HG03457 (cell line): ENCODE data around the gene MMS19.

Source experiments
- ATAC-seq: cut with Tn5 transposase; IDR thresholded peaks from one replicate; pipeline ENCODE4 v1.9.1; 2021; ENCODE audit warnings: moderate number of reproducible peaks; ENCODE audit not compliant: unreplicated experiment

The MMS19 gene, protein sequence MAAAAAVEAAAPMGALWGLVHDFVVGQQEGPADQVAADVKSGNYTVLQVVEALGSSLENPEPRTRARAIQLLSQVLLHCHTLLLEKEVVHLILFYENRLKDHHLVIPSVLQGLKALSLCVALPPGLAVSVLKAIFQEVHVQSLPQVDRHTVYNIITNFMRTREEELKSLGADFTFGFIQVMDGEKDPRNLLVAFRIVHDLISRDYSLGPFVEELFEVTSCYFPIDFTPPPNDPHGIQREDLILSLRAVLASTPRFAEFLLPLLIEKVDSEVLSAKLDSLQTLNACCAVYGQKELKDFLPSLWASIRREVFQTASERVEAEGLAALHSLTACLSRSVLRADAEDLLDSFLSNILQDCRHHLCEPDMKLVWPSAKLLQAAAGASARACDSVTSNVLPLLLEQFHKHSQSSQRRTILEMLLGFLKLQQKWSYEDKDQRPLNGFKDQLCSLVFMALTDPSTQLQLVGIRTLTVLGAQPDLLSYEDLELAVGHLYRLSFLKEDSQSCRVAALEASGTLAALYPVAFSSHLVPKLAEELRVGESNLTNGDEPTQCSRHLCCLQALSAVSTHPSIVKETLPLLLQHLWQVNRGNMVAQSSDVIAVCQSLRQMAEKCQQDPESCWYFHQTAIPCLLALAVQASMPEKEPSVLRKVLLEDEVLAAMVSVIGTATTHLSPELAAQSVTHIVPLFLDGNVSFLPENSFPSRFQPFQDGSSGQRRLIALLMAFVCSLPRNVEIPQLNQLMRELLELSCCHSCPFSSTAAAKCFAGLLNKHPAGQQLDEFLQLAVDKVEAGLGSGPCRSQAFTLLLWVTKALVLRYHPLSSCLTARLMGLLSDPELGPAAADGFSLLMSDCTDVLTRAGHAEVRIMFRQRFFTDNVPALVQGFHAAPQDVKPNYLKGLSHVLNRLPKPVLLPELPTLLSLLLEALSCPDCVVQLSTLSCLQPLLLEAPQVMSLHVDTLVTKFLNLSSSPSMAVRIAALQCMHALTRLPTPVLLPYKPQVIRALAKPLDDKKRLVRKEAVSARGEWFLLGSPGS

DNA sequence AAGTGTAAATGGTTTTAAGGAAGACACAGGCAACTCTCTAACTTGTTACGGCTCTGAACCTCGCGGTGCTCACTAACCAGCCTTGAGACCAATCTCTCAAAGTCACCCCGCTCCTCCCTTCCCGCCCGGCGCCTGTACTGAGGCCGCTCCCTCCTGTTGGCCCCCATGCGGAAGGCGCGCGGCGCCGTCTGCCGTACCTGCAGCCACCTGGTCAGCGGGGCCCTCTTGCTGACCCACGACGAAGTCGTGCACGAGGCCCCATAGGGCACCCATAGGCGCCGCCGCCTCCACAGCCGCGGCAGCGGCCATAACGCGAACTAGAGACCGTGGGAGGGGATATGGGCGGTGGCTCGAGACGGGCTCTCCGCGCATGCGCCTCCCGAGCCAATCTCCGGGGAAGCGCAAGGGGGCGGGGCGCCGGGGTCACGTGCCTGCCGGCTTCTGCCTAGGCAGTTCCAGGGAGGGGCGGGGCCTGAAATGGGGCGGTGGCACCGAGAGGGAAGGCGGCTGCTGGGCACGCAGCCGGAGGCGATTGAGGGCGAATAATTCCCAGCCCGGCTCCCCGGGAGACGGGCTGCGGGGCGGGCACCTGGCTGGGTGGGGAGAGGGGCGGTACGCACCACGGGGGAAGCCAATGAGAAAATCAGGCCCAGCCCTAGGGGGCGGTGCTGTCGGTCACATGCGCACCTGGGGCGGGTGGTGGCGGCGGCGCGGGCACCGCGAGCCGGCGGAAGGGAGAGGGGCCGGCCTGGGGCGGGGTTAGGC lies at the start of gene MMS19:
Gene MMS19 (minus strand): TSS at position 347 of the 765 bp plus-strand sequence. CDS start 38 bp downstream, at position 309.
- ATAC-seq: peak; percentile 84

DNA sequence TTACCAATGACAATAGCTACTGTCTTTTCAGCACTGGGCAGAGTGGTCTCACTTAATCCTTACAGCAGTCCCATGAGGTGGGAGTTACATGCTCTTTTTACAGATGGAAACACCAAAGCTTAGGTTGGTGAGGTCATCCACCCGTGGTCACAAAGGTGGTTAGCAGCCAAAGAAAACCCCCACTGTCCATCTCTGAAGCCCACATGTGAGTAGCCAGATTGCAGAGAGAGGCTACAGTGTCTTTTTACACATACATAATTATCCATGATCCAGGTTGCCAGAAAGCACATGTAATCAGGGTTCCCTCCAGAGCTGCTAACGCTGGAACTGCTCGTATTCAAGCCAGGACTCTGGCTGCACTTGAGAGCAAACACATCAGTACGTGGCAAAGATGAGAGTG lies 49.7 kb upstream of the MMS19 start:
- no peak for ATAC-seq

DNA sequence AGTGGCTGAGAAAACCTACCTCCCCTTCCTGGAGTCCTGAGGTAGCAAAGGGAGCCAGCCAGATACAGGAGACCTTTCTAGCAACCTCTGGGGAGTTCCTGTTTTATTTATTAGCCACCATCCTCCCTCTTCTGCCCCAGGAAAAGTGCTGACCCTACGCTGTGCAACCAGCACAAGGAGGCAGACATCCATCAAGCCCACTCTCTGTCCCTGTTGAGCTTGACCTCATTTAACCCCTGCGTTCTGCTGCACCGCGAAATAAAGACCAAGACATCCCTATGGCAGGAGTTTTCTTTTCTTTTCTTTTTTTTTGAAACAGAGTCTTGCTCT lies 49.0 kb upstream of the MMS19 start:
- no peak for ATAC-seq

DNA sequence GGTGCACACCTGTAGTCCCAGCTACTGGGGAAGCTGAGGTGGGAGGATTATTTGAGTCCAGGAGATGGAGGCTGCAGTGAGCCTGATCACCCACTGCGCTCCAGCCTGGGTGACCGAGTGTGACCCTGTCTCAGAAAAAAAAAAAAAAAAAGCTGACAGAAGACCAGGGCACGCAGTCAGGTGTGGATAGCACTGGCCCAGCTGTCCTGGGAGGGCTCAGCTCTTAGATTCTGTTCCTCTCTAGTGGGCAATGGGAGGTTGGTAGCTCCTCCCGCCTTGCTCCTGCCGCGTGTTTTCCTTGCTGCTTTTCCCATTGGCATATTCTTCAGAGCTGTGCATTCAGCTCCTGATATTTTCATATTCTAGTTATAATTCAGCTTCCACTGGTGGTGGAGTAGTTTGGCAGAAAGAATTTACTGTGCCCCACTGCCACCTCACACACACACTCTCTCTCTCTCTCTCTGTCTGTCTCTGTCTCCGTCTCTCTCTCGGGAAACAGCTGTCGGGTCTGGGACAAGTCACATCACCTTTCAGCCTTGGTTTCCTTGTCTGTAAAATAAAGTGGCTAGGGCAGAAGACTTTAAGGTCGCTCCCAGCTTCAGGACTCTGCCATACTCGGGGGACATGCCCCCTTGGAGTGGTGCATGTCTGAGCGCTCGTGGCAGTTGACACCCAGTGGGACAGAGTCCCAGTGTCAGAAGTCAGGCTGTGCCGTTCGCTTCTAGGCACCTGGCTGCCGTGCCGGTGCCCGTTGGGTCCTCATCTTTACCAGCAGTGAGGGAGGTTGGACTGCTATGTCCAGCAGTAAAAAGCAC lies 48.4 kb upstream of the MMS19 start:
- ATAC-seq: no peak

DNA sequence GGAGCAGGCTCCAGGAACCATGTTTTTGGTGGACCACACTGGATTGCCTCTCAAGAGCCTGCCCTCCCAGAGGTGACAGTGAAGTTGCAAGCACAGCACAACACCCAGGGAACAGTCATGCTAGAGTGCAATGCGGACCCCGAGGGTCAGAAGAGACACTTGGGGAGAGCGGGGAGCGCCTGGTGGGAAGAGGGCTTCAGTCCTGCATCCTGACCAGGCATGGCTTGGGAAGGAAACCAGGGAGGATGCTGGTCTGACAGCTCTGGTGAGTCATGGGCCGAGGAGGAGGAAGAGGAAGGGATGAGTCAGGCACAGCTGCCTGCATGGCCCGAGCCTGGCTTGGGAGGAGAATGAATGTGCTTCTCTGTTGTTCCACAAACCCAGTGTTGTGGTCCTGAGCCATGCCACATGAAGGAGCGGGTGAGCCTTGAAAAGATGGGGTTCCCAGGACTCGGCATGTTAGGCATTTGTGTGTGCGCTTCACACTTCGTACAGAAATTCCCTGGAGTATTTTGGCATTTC lies 44.9 kb upstream of the MMS19 start:
- ATAC-seq: no peak

DNA sequence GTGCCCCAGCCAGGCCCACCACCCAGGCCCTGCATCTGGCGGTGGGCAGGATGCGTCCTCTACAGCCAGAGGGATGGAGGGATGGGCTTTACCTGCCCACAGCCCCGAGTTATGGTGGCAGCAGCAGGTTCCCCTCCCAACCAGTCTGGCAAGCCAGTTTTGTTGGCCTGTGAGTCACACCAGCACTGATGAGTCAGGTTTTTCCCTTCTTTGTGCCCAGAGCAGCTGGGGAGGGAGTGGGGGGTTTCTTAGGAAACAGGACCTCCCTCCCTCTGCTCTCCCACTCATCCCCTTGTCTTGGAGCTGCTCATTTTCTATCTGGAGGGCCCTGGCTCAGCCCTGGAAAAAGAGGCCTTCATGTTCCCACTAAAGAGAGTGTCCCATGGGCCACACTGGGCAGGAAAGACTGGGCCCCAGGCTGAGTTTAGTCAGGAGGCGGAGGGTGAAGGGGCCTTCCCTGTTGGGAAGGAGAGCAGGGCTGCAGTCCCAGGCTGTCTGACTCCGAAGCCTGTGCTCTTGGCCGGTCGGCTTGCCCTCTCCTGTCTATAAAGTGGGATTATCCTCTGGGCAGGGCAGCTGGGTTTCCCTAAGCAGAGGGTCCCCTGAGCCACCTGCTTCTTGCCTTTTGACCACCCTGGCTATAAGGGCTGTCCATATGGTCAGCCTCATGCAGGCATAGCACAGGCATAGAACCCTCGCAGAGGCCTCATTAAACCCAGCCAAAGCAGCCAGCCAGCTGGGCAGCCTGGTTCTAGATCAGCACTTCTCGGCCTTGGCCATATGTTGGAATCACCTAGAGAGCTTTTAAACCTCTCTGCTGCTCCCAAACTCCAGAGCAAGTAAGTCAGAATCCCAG lies 44.2 kb upstream of the MMS19 start:
- no peak for ATAC-seq

DNA sequence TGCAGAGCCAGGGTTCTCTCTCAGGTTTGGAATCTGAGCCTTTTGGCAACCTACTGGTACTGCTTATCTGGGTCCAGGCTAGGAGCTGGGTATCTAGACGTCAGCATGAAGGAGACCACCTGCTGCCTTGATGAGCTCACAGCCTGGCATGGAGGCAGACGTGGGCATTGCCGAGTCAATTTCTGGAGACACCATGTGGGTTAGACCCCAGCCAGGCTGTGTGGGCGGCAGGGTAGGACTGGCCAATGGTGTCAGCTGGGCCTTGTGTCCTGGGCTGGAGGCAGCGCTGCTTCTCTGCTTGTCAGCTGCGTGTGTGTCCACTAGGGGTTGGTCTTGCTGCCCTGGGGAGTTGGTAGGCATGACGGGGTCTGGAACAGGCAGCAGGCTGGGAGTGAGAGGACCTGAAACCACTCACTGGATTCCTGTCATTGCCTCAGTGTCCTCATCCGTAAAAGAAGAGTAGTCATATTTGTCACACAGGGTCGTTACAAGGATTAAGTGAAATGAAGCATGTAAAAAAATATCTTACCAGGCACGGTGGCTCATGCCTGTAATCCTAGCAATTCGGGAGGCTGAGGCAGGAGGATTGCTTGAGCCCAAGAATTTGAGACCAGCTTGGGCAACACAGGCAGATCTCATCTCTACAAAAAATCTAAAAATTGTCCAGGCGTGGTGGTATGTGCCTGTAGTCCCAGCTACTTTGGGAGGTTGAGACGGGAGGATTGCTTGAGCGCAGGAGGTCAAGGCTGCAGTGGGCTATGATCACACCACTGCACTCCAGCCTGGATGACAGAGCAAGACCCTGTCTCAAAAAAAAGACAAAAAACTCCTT lies 42.7 kb upstream of the MMS19 start:
- no peak for ATAC-seq

DNA sequence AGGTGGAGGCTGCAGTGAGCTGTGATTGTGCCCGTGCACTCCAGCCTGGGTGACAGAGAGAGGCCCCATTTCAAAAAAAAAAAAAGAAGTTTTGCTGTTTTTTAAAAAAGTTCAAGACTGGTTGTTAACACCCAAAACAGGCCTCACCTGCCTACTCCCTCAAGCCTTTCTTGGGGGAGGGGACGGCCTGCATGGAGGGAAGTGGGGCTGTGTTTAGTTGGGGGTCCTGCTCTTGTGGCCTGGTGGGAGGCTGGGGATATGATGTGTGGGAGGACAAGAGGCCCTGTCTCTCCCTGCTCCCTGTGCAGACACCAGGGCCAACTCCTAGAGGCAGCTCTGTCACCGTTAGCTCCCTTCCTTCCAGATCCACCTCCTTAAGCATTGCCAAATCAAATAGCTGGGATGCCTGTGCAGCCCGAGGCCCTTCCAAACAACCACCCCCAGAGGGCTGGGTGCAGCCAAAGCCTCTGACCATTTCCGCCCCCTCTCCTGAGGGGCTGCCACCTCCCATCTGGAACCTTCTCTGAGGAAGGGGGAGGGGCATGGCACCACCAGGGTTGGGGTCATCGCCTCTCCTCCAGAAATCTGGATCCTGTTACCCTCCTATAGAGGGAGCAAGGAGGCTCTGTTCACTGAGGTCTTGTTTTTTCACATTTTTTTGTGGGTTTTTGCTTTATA lies 41.4 kb upstream of the MMS19 start:
- ATAC-seq: no peak

DNA sequence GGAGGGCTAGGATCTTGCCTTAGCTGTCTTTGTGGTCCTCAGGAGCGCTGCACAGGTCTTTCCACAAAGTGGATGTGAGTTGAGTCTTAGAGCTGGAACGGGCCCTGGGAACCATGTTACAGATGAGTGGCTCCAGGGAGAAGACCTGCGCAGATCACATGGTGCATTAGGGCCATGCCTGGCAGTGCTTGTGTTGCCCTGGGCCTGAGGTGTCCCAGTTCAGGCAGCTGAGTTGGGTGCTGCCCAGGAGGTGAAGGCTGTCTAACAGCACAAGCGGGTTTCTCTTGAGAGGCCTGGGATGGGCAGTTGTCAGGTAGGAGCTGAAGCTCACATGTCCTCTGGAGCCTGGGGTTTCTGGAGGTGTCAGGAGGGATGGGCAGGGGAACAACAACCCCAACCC lies 40.6 kb upstream of the MMS19 start:
- no peak for ATAC-seq

DNA sequence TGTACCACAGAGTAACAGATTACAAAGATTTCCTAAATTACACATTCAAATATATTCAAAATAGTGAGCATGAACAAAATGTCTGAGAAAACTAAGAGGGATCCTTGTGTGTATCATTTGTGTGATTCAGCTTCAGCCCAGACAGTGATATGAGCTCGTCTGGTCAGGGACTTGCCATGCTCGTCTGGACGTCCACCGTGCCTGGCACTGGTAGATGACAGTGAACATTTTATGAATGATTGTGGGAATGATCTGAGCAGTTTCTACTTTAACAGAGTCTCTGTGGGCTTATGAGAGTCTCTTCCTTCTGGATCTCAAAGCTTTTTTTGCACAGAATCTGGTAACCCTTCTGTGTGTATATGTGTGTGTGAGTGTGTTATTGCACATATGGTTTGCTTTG lies 40.2 kb upstream of the MMS19 start:
- ATAC-seq: no peak

DNA sequence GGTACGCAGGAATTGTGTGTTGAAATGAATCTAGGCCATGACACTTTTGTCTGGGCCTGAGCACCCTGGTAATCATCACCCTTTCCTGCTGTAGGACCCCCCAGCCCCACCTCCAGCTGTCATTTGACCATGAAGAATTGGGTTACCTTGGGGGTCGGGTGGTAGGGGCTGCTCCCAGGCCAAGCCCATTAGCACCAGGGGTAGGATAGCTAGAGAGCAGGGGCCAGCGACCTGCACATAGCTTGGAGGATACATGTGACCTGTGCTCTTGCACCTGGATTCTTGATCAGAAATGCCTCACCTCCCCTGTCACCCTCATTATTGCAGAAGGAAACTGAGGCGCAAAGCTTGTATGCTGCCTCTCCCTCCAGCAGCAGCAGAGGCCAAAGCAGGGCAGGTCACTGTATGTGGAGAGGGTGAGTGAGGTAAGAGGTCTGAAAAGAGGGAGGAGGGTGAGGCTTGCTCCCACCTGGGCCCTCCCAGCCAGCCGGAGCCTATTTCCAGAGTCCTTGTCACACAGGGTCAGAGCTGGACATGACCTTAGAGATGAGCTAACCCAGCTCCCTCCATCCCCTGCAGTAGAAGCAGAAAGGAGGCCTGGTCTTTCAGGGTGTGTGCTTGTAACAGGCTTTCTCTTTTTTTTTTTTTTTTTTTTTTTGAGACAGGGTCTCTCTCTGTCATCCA lies 39.1 kb upstream of the MMS19 start:
- no peak for ATAC-seq

DNA sequence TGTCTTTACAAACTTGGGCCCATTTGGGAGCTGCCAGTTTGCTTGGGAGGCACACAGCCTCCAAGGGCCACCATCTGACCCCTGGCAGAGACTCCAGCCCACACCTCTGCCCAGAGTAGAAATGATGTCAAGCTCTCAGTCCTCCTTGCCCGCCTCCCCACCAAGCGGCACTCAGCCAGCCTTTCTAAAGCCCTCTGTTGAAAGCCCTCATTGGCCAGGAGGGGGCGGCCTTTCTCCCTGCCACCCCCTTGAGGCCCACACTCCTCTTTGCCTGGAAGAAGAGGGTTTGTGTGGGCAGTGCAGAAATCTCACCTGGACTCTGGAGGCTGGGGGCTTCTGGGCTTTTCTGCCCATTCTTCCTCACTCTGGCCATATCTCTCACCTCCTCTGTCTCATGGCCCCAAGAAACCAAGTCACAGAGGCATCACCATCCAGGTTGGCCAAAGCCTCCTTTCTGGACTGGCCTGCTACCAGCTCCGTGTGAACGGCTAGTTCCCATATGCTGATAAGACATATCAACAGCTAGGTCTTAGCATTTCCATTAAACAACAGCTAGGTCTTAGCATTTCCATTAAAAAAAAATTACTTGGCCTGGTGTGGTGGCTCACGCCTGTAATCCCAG lies 36.6 kb upstream of the MMS19 start:
- no peak for ATAC-seq

DNA sequence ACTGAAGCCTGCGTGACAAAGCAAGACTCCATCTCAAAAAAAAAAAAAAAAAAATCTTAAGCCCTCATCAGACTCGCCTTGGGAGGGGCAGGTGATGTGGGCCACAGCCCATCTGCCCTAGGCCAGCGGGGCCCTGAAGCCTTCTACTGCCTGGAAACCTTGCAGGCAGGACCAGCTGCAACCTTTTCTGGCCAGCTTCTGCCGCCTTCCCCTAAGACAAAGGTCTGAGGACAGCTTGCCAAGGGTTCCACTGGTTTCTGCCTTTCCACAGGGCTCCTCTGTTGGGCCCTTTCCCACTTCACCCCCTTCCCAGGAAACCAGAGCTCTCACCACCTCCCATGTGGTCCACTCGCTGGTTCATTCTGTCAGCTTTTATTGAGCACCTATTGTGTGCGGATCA lies 35.7 kb upstream of the MMS19 start:
- no peak for ATAC-seq

DNA sequence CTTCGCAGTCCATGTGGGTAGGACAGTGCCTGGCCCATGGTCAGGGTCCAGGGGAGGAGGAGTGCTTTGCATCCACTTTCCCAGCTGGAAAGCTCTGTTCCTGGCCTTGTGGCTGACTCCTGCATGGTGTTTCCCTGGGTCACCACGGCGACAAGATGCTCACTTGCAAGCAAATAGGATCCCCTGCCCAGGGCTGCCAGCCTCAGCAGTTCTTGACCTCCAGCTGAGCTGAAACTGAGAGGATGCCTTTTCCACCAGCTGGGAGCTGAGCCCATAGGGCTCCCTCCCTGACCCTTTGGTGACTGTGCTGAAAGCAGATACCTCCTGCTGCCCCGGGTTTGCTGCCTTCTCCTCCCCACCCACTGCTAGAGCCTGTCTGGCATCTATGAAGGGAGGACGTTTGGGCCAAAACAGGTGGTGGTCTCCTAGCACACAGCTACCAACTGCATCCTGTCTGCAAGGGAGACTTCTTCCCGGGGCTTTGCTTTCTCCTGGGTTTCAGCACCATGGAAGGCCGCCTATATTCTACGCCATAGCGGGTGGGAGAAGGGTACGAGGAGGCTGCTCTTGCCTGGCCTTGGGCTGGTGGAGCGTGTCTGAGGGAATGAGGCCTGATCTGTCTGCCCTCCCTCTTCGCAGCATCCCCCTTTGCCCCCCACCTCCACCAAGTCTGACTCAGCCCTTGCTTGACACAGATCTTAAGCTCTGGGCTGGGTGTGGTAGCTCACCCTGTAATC lies 34.9 kb upstream of the MMS19 start:
- ATAC-seq: no peak

DNA sequence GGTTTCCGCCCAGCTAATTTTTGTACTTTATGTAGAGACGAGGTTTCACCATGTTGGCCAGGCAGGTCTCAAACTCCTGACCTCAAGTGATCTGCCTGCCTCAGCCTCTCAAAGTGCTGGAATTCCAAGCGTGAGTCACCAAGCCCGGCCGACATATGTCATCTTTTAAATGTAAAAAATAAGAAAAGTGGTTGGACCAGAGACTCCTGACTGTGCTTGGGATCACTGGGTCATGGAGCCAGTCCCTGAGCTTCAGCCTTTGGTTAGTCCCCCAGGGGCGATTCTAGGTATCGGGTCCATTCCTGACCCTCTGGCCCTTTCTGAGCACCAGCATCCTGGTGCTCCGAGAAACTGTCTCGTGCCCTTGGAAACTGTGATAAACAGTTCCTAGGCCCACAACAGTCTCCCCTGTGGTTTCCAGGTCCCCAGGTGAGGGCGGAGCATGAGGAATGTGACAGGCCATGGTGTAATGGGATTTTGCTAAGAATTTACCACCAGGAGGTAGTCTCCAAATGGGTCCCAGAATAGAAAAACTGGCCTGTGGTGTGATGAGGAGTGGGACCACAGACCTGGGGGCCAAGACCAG lies 33.3 kb upstream of the MMS19 start:
- ATAC-seq: no peak
